ENCODE data around the gene SEMA3G.

The SEMA3G gene

DNA sequence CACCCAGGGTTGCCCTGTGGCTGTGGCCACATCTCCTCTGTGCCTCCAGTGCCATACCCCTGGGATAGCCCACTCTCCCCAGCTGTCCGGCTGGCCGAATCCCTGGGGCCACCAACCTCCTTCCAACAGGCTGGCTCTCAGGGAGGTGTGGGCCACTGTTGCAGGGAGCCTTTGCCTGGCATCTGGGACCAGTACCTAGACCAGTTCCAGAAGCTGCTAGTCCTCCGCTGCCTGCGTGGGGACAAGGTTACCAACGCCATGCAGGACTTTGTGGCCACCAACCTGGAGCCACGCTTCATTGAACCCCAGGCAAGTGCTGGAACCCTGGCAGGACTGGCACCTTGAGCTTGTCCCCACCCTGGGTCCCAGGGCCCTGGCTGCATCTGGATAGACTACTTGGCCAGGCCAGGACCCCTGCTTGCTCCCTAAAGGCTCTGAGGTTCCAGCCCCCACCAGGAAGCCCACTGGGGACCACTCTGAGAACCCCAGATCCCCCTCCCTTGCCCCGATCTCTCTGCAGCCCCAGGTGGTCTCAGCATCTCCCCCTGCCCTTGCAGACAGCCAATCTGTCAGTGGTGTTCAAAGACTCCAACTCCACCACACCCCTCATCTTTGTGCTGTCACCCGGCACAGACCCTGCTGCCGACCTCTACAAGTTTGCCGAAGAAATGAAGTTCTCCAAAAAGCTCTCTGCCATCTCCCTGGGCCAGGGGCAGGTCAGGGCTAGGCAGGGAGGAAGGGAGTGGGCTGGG, 50.0 kb downstream of the SEMA3G start:
- peaks cover 94% of the 10 kb centered on the region for H3K36me3 ChIP-seq
- H3K27ac ChIP-seq: no peak overlapping the region
- no peaks in the 10 kb centered on the region for H3K9me3 ChIP-seq
- TF ChIP-seq CTCF (IDR thresholded peaks at IDR 0.05): no peak
- no peaks in the 10 kb centered on the region for H3K4me1 ChIP-seq (ENCODE audit: control insufficient read depth in 1 of 2, insufficient read depth in 1 of 2, low read depth in 1 of 2, low read length in 1 of 2)
- H3K4me3 ChIP-seq (ENCODE audit: low read depth in 1 of 2, low read length in 1 of 2): no peak overlapping the region
- H3K27me3 ChIP-seq: no peaks in the 10 kb centered on the region

GRCh38 chr3:52393959-52394670, 50.8 kb downstream of the SEMA3G start:
- Histone ChIP-seq H3K9me3 (no peaks in the 10 kb centered on the region), H3K27me3 (no peaks in the 10 kb centered on the region), H3K27ac (no peak overlapping the region), H3K4me1 (ENCODE audit: control insufficient read depth in 1 of 2, insufficient read depth in 1 of 2, low read depth in 1 of 2, low read length in 1 of 2) (no peaks in the 10 kb centered on the region), H3K36me3 (peaks cover 93% of the 10 kb centered on the region), H3K4me3 (ENCODE audit: low read depth in 1 of 2, low read length in 1 of 2) (no peak overlapping the region)
- no peak for TF ChIP-seq CTCF (IDR thresholded peaks at IDR 0.05)

- no peaks in the 10 kb centered on the region for H3K9me3 ChIP-seq
- H3K27me3 ChIP-seq: no peaks in the 10 kb centered on the region
- H3K4me1 ChIP-seq (ENCODE audit: control insufficient read depth in 1 of 2, insufficient read depth in 1 of 2, low read depth in 1 of 2, low read length in 1 of 2): no peaks in the 10 kb centered on the region
- TF ChIP-seq CTCF (IDR thresholded peaks at IDR 0.05): no peak
- H3K36me3 ChIP-seq: peaks cover 93% of the 10 kb centered on the region
- no peak overlapping the region for H3K4me3 ChIP-seq (ENCODE audit: low read depth in 1 of 2, low read length in 1 of 2)
- no peak overlapping the region for H3K27ac ChIP-seq
Measured at GRCh38 chr3:52393131-52393807, 51.6 kb downstream of the SEMA3G start.

DNA sequence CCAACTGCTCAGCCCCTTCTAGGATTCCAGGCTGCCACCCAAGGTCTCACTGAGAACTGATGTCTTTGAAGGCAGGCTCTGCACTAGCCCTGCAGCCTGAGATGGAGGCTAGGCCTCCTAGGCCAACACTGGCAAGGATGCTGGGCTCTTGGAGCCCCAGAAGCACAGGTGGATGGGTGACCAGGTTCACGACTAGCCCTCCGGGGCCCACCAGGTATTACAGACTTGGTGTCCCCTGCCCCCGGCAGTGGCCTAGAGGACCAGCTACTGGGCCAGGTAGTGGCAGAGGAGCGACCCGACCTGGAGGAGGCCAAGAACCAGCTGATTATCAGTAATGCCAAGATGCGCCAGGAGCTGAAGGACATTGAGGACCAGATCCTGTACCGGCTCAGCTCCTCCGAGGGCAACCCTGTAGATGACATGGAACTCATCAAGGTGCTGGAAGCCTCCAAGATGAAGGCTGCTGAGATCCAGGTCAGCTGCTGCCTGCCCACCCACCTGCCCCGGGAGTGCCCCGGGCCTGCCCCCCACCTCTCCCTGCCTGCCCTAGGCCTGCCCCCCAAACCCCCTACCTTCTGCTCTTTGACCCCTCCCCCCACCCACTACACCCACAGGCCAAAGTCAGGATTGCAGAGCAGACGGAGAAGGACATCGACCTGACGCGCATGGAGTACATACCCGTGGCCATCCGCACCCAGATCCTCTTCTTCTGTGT, 52.5 kb downstream of the SEMA3G start:
- H3K27me3 ChIP-seq: no peaks in the 10 kb centered on the region
- H3K36me3 ChIP-seq: peaks cover 93% of the 10 kb centered on the region
- no peak for TF ChIP-seq CTCF (IDR thresholded peaks at IDR 0.05)
- H3K27ac ChIP-seq: no peak overlapping the region
- no peak overlapping the region for H3K4me3 ChIP-seq (ENCODE audit: low read depth in 1 of 2, low read length in 1 of 2)
- no peaks in the 10 kb centered on the region for H3K9me3 ChIP-seq
- no peaks in the 10 kb centered on the region for H3K4me1 ChIP-seq (ENCODE audit: control insufficient read depth in 1 of 2, insufficient read depth in 1 of 2, low read depth in 1 of 2, low read length in 1 of 2)

DNA sequence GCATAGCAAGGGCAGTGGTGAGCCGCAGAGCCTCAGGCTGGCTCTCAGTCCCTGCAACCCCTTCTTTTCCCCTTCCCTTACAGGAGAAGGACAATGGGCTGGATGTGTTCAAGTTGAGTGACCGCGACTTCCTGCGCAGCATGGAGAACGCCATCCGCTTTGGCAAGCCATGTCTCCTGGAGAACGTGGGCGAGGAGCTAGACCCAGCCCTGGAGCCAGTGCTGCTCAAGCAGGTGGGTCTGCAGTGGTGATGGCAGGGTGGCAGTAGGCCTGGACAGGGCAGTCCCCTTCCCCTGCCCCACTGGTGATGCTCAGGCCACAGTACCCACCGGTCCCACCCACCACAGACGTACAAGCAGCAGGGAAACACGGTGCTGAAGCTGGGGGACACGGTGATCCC, 53.8 kb downstream of the SEMA3G start:
- no peak for TF ChIP-seq CTCF (IDR thresholded peaks at IDR 0.05)
- Histone ChIP-seq H3K4me1 (ENCODE audit: control insufficient read depth in 1 of 2, insufficient read depth in 1 of 2, low read depth in 1 of 2, low read length in 1 of 2) (no peaks in the 10 kb centered on the region), H3K36me3 (peaks cover 93% of the 10 kb centered on the region), H3K9me3 (no peaks in the 10 kb centered on the region), H3K27me3 (no peaks in the 10 kb centered on the region), H3K27ac (no peak overlapping the region), H3K4me3 (ENCODE audit: low read depth in 1 of 2, low read length in 1 of 2) (no peak overlapping the region)
